Psoas muscle (tissue), 8 donors: ENCODE data around the gene PRDM8. TPM values are rescaled to one million over a fixed set of nuclear protein-coding genes. Genes with fewer than 3 reads are reported as not detected.

Source experiments
- ATAC-seq, 4 donors: fragments of 200-7000 bp; cut with Tn5 transposase; one replicate each; pipeline ENCODE4 v1.9.1; 2020; ENCODE audit warnings: moderate library complexity in 3 of 4, mild to moderate bottlenecking in 2 of 4
- DNase-seq, 2 donors: peaks; one replicate each; pipeline ENCODE4 v3.0.0-alpha.2; 2020
- H3K27ac ChIP-seq: fragments of 200-600 bp; one replicate; pipeline ENCODE4 v1.8.0; 2022
- H3K27me3 ChIP-seq, 3 donors: fragments of 200-600 bp in 1 of 3; one replicate each; pipeline versions ENCODE4 v1.6.1 to v1.8.0; 2013 to 2022; ENCODE audit warnings: low read length in 2 of 3, mild to moderate bottlenecking in 2 of 3, moderate library complexity in 1 of 3; ENCODE audit not compliant: insufficient read depth in 3 of 3
- H3K36me3 ChIP-seq, 2 donors: fragments of 200-600 bp in 1 of 2; one replicate each; pipeline versions ENCODE4 v1.6.1 to v1.8.0; 2013 to 2022; ENCODE audit warnings: low read depth in 1 of 2, mild to moderate bottlenecking in 1 of 2, moderate library complexity in 1 of 2; ENCODE audit not compliant: insufficient read depth in 1 of 2
- H3K4me1 ChIP-seq: fragments of 200-600 bp; one replicate; pipeline ENCODE4 v1.8.0; 2022
- H3K4me3 ChIP-seq: fragments of 200-600 bp; one replicate; pipeline ENCODE4 v1.8.0; 2022; ENCODE audit warnings: mild to moderate bottlenecking
- H3K9me3 ChIP-seq: fragments of 200-600 bp; one replicate; pipeline ENCODE4 v1.8.0; 2022
- whole genome bisulfite sequencing, 3 donors: extraction: QIAGEN DNeasy Blood & Tissue Kit; methylation state at CpG; one replicate each; pipeline versions ENCODE4 v1.1.6 to v1.1.7; 2013; 5-methylcytosine and 5-hydroxymethylcytosine counted together
- intact Hi-C, 2 donors: fragments of 100-400 bp; cut with DNase I; formaldehyde crosslinking; loops; one replicate each; pipeline versions ENCODE4 v1.11.0 to v1.14.2; 2022
- polyA plus RNA-seq, 3 donors: library from polyadenylated mRNA; stranded (reverse); fragments of 200-250 nt; gene quantifications; one replicate each; pipeline ENCODE4 v1.2.3, GENCODE V29; 2013
- total RNA-seq, 4 donors: library from RNA; stranded (reverse); fragmentation: NEBNext Ultra II Directional in 2 of 4; extraction: Animal tissue kit (Norgen Biotek cat#: 25700) in 2 of 4; gene quantifications; one replicate each; pipeline versions ENCODE4 v1.2.1 to v1.2.4, GENCODE V29; 2021 to 2023
- TF ChIP-seq, protein P1 (sequence below): fragments of 200-600 bp; IDR thresholded peaks from one replicate; pipeline ENCODE4 v1.8.0; 2022; ENCODE audit warnings: antibody characterized with exemption
- donor health status: healthy with polysubstance abuse.
- donor health status: DM: no; HTN: no; CAD: no; lungs with moderate emphysema.
- donor health status: Bipolar disorder and iron deficiency.
- donor health status: healthy.
- donor health status: DM: yes; HTN: yes; CAD: no.
- donor health status: DM: no; HTN: no; CAD: no.
- donor health status: DM: no; HTN: no; CAD: no.
- donor health status: DM: yes; HTN: yes; CAD: no.

Gene PRDM8
- total and polyA plus RNA-seq, 7 donors = 0.28 to 1.8 (median 0.63) TPM

DNA sequence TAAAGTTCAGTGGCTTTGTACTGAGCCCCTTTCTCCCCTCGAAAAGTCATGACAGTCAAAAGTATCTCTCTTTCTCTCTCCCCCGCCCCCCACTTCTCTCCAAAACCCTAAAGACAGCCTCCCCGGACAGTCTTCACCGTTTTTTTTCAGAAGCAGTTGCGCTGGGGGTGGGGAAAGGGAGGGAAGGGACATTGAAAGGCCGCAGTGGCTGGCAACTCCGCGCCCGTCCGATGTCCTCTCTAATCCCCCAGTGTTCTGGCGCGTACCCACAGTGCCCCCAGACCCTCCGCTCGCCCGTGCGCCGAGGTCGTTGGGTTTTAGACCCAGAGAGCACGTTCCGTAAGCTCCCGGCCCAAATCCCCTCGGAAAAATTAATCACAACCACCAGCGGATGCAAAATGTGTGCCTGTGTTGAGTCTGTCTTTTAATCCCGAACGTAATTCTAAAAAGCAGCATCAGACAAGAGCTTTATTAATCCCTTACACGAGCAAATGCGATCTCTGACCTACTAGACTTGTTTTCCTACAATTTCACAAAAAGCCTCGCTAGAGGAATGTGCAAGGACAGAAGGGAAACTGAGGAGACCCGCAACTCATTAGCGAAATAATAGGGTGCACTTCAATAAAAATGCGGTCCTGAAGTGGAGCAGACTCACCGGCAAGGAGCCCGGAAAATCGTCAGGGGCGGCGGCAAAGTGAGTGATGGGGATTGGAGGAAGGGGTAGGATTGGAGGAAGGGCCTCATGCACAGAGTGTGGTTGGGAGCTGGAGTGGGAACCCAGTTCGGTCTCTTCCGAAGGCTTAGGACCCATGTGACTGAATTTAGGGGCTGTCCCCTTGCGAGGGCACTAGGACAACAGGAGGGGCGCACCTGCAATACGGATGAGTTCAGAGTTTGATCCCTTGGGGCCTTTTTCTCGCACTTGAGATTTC, 12.2 kb upstream of the PRDM8 start:
- intact Hi-C loops = no loop called here
- DNase-seq (no peak), ATAC-seq (peak in 2 of 4 donors; percentile 14 to 21)
- WGBS, 3 donors = 4 to 5% (median 4%) methylated on average over 42 of the region's 42 CpGs
- Histone ChIP-seq H3K27me3 (peaks cover 0 to 69% (median 30%) of the 10 kb centered on the region in 3 donors), H3K27ac (peak overlapping the region; percentile 4), H3K36me3 (no peaks in the 10 kb centered on the region), H3K4me3 (peak overlapping the region; percentile 70), H3K4me1 (peaks cover 13% of the 10 kb centered on the region), H3K9me3 (no peaks in the 10 kb centered on the region)
- TF ChIP-seq, protein P1, sequence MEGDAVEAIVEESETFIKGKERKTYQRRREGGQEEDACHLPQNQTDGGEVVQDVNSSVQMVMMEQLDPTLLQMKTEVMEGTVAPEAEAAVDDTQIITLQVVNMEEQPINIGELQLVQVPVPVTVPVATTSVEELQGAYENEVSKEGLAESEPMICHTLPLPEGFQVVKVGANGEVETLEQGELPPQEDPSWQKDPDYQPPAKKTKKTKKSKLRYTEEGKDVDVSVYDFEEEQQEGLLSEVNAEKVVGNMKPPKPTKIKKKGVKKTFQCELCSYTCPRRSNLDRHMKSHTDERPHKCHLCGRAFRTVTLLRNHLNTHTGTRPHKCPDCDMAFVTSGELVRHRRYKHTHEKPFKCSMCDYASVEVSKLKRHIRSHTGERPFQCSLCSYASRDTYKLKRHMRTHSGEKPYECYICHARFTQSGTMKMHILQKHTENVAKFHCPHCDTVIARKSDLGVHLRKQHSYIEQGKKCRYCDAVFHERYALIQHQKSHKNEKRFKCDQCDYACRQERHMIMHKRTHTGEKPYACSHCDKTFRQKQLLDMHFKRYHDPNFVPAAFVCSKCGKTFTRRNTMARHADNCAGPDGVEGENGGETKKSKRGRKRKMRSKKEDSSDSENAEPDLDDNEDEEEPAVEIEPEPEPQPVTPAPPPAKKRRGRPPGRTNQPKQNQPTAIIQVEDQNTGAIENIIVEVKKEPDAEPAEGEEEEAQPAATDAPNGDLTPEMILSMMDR = no peak

GRCh38 chr4:80185787-80186548, 11.3 kb upstream of the PRDM8 start:
- no peak for ATAC-seq
- 24 to 34% (median 33%) methylated on average over 23 of the region's 23 CpGs for WGBS, 3 donors
- Histone ChIP-seq H3K36me3 (no peaks in the 10 kb centered on the region), H3K27ac (no peak overlapping the region), H3K4me3 (peak overlapping the region; percentile 70), H3K4me1 (peaks cover 13% of the 10 kb centered on the region), H3K27me3 (peaks cover 0 to 78% (median 30%) of the 10 kb centered on the region in 3 donors), H3K9me3 (no peaks in the 10 kb centered on the region)
- intact Hi-C loops = no loop called here
- no peak for DNase-seq
- TF ChIP-seq, protein P1 = no peak

DNA sequence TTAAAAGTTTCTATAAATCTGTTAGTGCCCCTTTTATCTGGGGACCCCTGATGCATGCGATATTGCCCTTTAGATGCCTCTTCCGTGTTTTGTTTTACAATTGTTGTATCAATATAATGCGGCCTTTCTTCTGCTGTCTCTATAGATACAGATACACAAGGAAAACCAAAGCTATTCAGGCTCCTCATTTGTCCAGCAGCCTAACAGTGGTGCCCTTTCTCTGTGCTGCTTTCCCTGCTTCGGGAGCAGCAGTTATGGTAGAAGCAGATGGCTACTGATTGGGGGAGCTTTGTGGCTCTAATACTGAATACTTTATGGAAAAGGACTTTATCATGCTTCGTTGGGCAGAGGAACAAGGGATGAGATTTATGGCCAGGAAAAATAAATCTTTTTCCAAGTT, 10.6 kb upstream of the PRDM8 start:
- intact Hi-C loops = no loop called here
- H3K36me3 ChIP-seq = no peaks in the 10 kb centered on the region
- H3K27me3 ChIP-seq = peaks cover 0 to 81% (median 30%) of the 10 kb centered on the region in 3 donors
- no peak for ATAC-seq
- DNase-seq = no peak
- no peak overlapping the region for H3K4me3 ChIP-seq
- 77 to 90% (median 77%) methylated on average over 5 of the region's 5 CpGs for WGBS, 3 donors
- H3K27ac ChIP-seq = no peak overlapping the region
- peaks cover 13% of the 10 kb centered on the region for H3K4me1 ChIP-seq
- TF ChIP-seq, protein P1 = no peak
- H3K9me3 ChIP-seq = no peaks in the 10 kb centered on the region

DNA sequence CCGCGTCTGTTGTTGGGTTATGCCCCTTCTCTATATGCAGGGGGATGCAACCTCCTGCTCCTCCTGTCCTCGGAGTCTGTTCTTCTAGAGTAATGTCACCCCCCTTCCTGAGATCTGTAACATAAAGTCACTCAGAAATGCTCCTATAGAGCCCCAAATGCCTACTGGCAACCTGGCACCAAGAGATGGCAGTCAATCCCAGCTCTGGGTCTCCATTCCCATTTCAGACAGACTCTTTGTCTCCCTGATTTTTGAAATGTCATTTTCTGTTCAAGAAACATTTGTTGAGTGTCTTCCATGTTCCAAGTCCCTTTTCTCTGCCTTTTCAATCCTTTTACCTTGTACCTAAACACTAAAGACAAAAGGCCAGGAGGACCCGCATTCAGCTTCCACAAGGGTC, 9.6 kb upstream of the PRDM8 start:
- intact Hi-C loops = no loop called here
- TF ChIP-seq, protein P1 = no peak
- Histone ChIP-seq H3K9me3 (no peaks in the 10 kb centered on the region), H3K36me3 (no peaks in the 10 kb centered on the region), H3K4me3 (no peak overlapping the region), H3K27ac (no peak overlapping the region), H3K4me1 (peaks cover 13% of the 10 kb centered on the region), H3K27me3 (peaks cover 0 to 82% (median 27%) of the 10 kb centered on the region in 3 donors)
- WGBS, 3 donors = 83 to 90% (median 90%) methylated on average over 4 of the region's 4 CpGs
- ATAC-seq (no peak), DNase-seq (no peak)
